Measurements from ENCODE around the gene TTC39B.

Gene TTC39B

GRCh38 chr9:15158064-15158463, 149.0 kb downstream of the TTC39B start:
- DNase-seq (ENCODE audit: low read depth, low spot score) = no peak
- no peak overlapping the region for H3K4me3 ChIP-seq (ENCODE audit: low read depth, low read length)
- POLR2A ChIA-PET = no interaction called here
- TF ChIP-seq CTCF (IDR thresholded peaks at IDR 0.05; ENCODE audit: insufficient read depth, low read length, missing control alignments) = no peak
- CTCF ChIA-PET = no interaction called here

- DNase-seq (ENCODE audit: low read depth, low spot score) = no peak
- no peak overlapping the region for H3K4me3 ChIP-seq (ENCODE audit: low read depth, low read length)
- ChIA-PET CTCF (no interaction called here), POLR2A (no interaction called here)
- TF ChIP-seq CTCF (IDR thresholded peaks at IDR 0.05; ENCODE audit: insufficient read depth, low read length, missing control alignments) = no peak
Measured at GRCh38 chr9:15157381-15157780, 149.6 kb downstream of the TTC39B start.

- no peak for DNase-seq (ENCODE audit: low read depth, low spot score)
- no peak overlapping the region for H3K4me3 ChIP-seq (ENCODE audit: low read depth, low read length)
- ChIA-PET POLR2A (no interaction called here), CTCF (no interaction called here)
- TF ChIP-seq CTCF (IDR thresholded peaks at IDR 0.05; ENCODE audit: insufficient read depth, low read length, missing control alignments) = no peak
Measured at GRCh38 chr9:15156241-15156640, 150.8 kb downstream of the TTC39B start.

GRCh38 chr9:15155826-15156225, 151.2 kb downstream of the TTC39B start:
- CTCF ChIA-PET = interaction anchor here (1.1 to 1.4 kb wide), 2 partner anchors 16 to 21 kb away, joined by 3 to 4 read pairs; no protein-coding TSS in a partner anchor
- POLR2A ChIA-PET = no interaction called here
- no peak for DNase-seq (ENCODE audit: low read depth, low spot score)
- no peak overlapping the region for H3K4me3 ChIP-seq (ENCODE audit: low read depth, low read length)
- TF ChIP-seq CTCF (IDR thresholded peaks at IDR 0.05; ENCODE audit: insufficient read depth, low read length, missing control alignments) = no peak

- ChIA-PET POLR2A (no interaction called here), CTCF (interaction anchor here (1.1 to 1.4 kb wide), 2 partner anchors 15 to 20 kb away, joined by 3 to 4 read pairs; no protein-coding TSS in a partner anchor)
- no peak for TF ChIP-seq CTCF (IDR thresholded peaks at IDR 0.05; ENCODE audit: insufficient read depth, low read length, missing control alignments)
- no peak overlapping the region for H3K4me3 ChIP-seq (ENCODE audit: low read depth, low read length)
- no peak for DNase-seq (ENCODE audit: low read depth, low spot score)
Measured at GRCh38 chr9:15155323-15155722, 151.7 kb downstream of the TTC39B start.

- ChIA-PET CTCF (interaction anchor here (1.1 to 1.4 kb wide), 2 partner anchors 15 to 20 kb away, joined by 3 to 4 read pairs; no protein-coding TSS in a partner anchor), POLR2A (no interaction called here)
- no peak for DNase-seq (ENCODE audit: low read depth, low spot score)
- TF ChIP-seq CTCF (IDR thresholded peaks at IDR 0.05; ENCODE audit: insufficient read depth, low read length, missing control alignments) = no peak
- H3K4me3 ChIP-seq (ENCODE audit: low read depth, low read length) = no peak overlapping the region
Measured at GRCh38 chr9:15154677-15155076, 152.3 kb downstream of the TTC39B start.
